GM12878 (cell line): ENCODE data around the gene TREH. TPM values are rescaled to one million over a fixed set of nuclear protein-coding genes. Genes with fewer than 3 reads are reported as not detected.

Source experiments
- ATAC-seq: fragments of 200-7000 bp; cut with Tn5 transposase; 3 replicates; pipeline ENCODE4 v1.9.1; 2020; ENCODE audit warnings: mild to moderate bottlenecking, moderate library complexity
- BruUV-seq: library from RNA; stranded (reverse); fragments of 400-500 nt; replicated peaks from 2 replicates; lab custom pipeline; 2021; lab: Mats Ljungman, UMichigan
- CTCF ChIA-PET: fragments of 300-600 bp; sonication (Branson Sonifier 250); formaldehyde crosslinking; extraction: SDS; loops from one replicate; lab custom pipeline; 2021; ENCODE audit warnings: inconsistent platforms; lab: Yijun Ruan, JAX
- POLR2A ChIA-PET: fragments of 350-600 bp; formaldehyde crosslinking; extraction: SDS; loops from one replicate; lab custom pipeline; 2021; ENCODE audit warnings: inconsistent platforms; lab: Charles Lee
- RAD21 ChIA-PET: fragments of 300-600 bp; sonication (Branson Sonifier 250); formaldehyde crosslinking; loops from one replicate; lab custom pipeline; 2023; ENCODE audit warnings: antibody characterized with exemption; ENCODE audit not compliant: unreplicated experiment; lab: Charles Lee
- SMC1A ChIA-PET: fragments of 300-600 bp; sonication (Branson Sonifier 250); formaldehyde crosslinking; loops from one replicate; lab custom pipeline; 2023; ENCODE audit not compliant: unreplicated experiment, uncharacterized antibody; lab: Charles Lee
- DNase-seq: peaks from one replicate; pipeline ENCODE4 v3.0.0-alpha.2; 2011; ENCODE audit warnings: low read depth, low spot score
- FAIRE-seq: peaks from 3 replicates; lab custom pipeline; 2011; peaks lifted over from hg19 to GRCh38; lab: Jason Lieb, UNC
- H2AFZ ChIP-seq: 2 replicates; pipeline ENCODE4 v1.6.0; 2011; ENCODE audit warnings: low read depth, low read length, control low read depth; ENCODE audit not compliant: control insufficient read depth
- H3K27ac ChIP-seq: 2 replicates; pipeline ENCODE4 v1.5.1; 2011; ENCODE audit warnings: control low read depth; ENCODE audit not compliant: control insufficient read depth, insufficient read depth
- H3K27me3 ChIP-seq, 2 experiments: replicated peaks in 1 of 2; 2 replicates each; pipeline versions ENCODE4 v1.6.0 to v1.6.1; 2011; ENCODE audit warnings: low read length in 1 of 2; ENCODE audit not compliant: control insufficient read depth in 2 of 2, insufficient read depth in 2 of 2
- H3K36me3 ChIP-seq, 2 experiments: 2 replicates each; pipeline ENCODE4 v1.5.1; 2011; ENCODE audit warnings: low read length in 1 of 2; ENCODE audit not compliant: control insufficient read depth in 2 of 2, insufficient read depth in 2 of 2
- H3K4me1 ChIP-seq: 2 replicates; pipeline ENCODE4 v1.6.1; 2011; ENCODE audit warnings: mild to moderate bottlenecking, low read length, moderate library complexity, mixed read lengths; ENCODE audit not compliant: control insufficient read depth, insufficient read depth
- H3K4me2 ChIP-seq: 2 replicates; pipeline ENCODE4 v1.6.0; 2011; ENCODE audit warnings: control low read depth; ENCODE audit not compliant: control insufficient read depth, insufficient read depth
- H3K4me3 ChIP-seq: fragments of 200-600 bp; sonication (generic); 2 replicates; pipeline ENCODE4 v1.5.1; 2016
- H3K79me2 ChIP-seq: 2 replicates; pipeline ENCODE4 v1.6.0; 2011; ENCODE audit warnings: low read length; ENCODE audit not compliant: control insufficient read depth, insufficient read depth
- H3K9ac ChIP-seq: 2 replicates; pipeline ENCODE4 v1.8.0; 2011; ENCODE audit warnings: low read length, control low read depth, mixed read lengths; ENCODE audit not compliant: control insufficient read depth, insufficient read depth
- H3K9me3 ChIP-seq: replicated peaks from 3 replicates; pipeline ENCODE4 v1.5.1; 2011; ENCODE audit warnings: mild to moderate bottlenecking, low read length; ENCODE audit not compliant: control insufficient read depth, insufficient read depth
- H4K20me1 ChIP-seq: 2 replicates; pipeline ENCODE4 v1.6.0; 2011; ENCODE audit not compliant: control insufficient read depth, insufficient read depth
- MTA2 ChIP-seq: fragments of 450-650 bp; IDR thresholded peaks from 2 replicates; pipeline ENCODE4 v1.6.1; 2016; ENCODE audit warnings: low read depth, mild to moderate bottlenecking, moderate library complexity
- PML ChIP-seq: IDR thresholded peaks from 2 replicates; pipeline ENCODE4 v1.6.1; 2012; ENCODE audit warnings: low read length, inconsistent platforms
- SPI1 ChIP-seq: IDR thresholded peaks from 2 replicates; pipeline ENCODE4 v1.6.1; 2011; ENCODE audit warnings: low read depth, mild to moderate bottlenecking, low read length, moderate library complexity, borderline replicate concordance; ENCODE audit not compliant: insufficient read depth
- TAF1 ChIP-seq: IDR thresholded peaks from 2 replicates; pipeline ENCODE4 v1.6.1; 2011; ENCODE audit warnings: mild to moderate bottlenecking, low read depth, low read length, borderline replicate concordance
- WGBS: methylation state at CpG from one replicate; pipeline ENCODE4 v1.1.6; 2016; ENCODE audit warnings: low lambda C conversion rate; ENCODE audit not compliant: insufficient replicate concordance, insufficient coverage; ENCODE audit errors: missing lambda C conversion rate; 5-methylcytosine and 5-hydroxymethylcytosine counted together
- in situ Hi-C: fragments of 300-500 bp; cut with MboI; formaldehyde crosslinking; loops from 9 replicates; pipeline ENCODE4 v1.14.3; 2018; ENCODE audit warnings: mixed read lengths
- intact Hi-C: fragments of 100-400 bp; cut with micrococcal nuclease; formaldehyde crosslinking; loops from one replicate; pipeline ENCODE4 v1.14.2; 2022; ENCODE audit not compliant: unreplicated experiment
- polyA plus RNA-seq, 11 experiments: library from polyadenylated mRNA; depleted of rRNA in 4 of 11; unstranded in 6 of 11; stranded (reverse) in 5 of 11; fragments of >200 nt; fragmentation: Nextera tagmentation in 4 of 11; fragmentation: Illumina TruSeq in 1 of 11; extraction: Ambion mirVana in 4 of 11; extraction: Trizol in 1 of 11; gene quantifications; 1 replicate in 1 of 11; 2 replicates in 10 of 11; pipeline versions ENCODE4 v1.2.1 to v1.2.3, GENCODE V29; 2011 to 2016; ENCODE audit warnings: inconsistent platforms in 2 of 11, missing spikeins in 2 of 11, low read depth in 1 of 11
- total RNA-seq, 4 experiments: library from RNA; depleted of rRNA in 3 of 4; stranded (reverse); fragments of >200 nt in 3 of 4; fragmentation: Illumina TruSeq in 1 of 4; extraction: Trizol in 1 of 4; gene quantifications; 2 replicates each; pipeline versions ENCODE4 v1.2.1 to v1.2.3, GENCODE V29; 2013 to 2021
- TF ChIP-seq, protein P1 (sequence below): fragments of 450-650 bp; IDR thresholded peaks from 2 replicates; pipeline ENCODE4 v1.6.1; 2016; ENCODE audit warnings: mild to moderate bottlenecking, moderate library complexity, borderline replicate concordance
- TF ChIP-seq, protein P2 (sequence below): IDR thresholded peaks from 2 replicates; pipeline ENCODE4 v1.6.1; 2012; ENCODE audit warnings: low read depth, low read length, improper control_type of control experiment
- TF ChIP-seq, protein P3 (sequence below): fragments of 450-650 bp; IDR thresholded peaks from 2 replicates; pipeline ENCODE4 v1.6.1; 2016; ENCODE audit warnings: mild to moderate bottlenecking

The TREH gene
- total and polyA plus RNA-seq, 10 of the 15 experiments (the other 5 are each of a cell fraction or from before 2014, with no cell fraction given): not detected

DNA sequence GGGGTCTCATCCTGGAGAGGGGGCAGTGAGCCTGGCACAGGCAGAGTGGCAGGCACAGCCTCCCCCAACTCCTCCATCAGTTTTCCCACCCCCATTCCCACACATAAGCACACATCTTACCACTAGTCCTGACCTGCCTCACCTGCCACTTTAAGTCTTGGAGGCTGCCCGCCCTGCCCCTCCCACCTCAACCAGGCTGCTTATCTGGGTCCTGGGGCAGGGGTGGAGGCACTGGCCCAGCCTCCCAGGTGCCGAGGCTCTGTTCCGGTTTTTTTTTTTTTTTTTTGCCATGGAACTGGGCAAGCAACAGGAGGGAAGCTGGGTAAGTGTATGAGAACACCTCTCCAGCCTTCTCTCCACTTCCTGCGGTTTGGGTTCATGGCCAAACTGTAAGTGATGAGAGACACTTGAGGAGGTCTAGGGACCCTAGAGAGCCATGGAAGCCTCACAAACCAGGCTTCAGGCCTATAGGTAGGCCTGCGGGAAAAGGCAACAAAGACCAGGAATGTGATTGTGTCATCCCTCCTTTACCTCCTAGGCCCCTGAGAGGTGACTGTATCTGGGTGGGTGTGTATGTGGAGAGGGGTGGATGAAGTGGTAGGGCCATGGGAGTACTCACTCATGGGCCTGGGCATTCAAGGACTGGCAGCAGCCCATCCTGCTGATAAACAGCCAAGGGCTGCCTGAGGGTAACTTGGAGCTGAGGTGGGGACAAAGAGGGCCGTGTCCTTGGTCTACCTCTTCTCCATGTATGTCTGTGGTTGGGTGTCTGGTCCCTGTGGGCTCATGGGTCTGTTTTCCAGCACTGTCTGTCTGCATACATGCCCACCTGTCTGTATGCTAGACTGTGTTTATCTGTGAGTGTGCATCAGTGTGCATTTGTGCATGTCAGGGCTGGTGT is 49.4 kb downstream of the TREH start:
- RAD21 ChIA-PET: no interaction called here
- H3K9ac ChIP-seq: no peak overlapping the region
- intact Hi-C loops (no loop called here), in situ Hi-C loops (no loop called here)
- 32% methylated on average over 6 of the region's 6 CpGs for WGBS
- CTCF ChIA-PET: interaction anchor here (0.6 to 1.3 kb wide), 2 partner anchors 21 to 652 kb away, joined by 3 to 4 read pairs; no protein-coding TSS in a partner anchor
- POLR2A ChIA-PET: no interaction called here
- ATAC-seq: no peak
- H3K4me1 ChIP-seq: no peaks in the 10 kb centered on the region
- H3K27me3 ChIP-seq: peaks cover 0 to 8% of the 10 kb centered on the region in 2 experiments; a peak in 2 of 4 replicates
- H3K9me3 ChIP-seq: no peaks in the 10 kb centered on the region
- SMC1A ChIA-PET: no interaction called here
- no TSS peak for BruUV-seq
- no peak overlapping the region for H3K4me3 ChIP-seq
- H3K36me3 ChIP-seq: no peaks in the 10 kb centered on the region
- H3K79me2 ChIP-seq: no peaks in the 10 kb centered on the region
- no peaks in the 10 kb centered on the region for H4K20me1 ChIP-seq
- no peak overlapping the region for H3K4me2 ChIP-seq
- no peak overlapping the region for H3K27ac ChIP-seq
- H2AFZ ChIP-seq: no peak overlapping the region
- TF ChIP-seq SPI1 (no peak), MTA2 (no peak), TAF1 (no peak), PML (no peak)
- TF ChIP-seq, protein P1, sequence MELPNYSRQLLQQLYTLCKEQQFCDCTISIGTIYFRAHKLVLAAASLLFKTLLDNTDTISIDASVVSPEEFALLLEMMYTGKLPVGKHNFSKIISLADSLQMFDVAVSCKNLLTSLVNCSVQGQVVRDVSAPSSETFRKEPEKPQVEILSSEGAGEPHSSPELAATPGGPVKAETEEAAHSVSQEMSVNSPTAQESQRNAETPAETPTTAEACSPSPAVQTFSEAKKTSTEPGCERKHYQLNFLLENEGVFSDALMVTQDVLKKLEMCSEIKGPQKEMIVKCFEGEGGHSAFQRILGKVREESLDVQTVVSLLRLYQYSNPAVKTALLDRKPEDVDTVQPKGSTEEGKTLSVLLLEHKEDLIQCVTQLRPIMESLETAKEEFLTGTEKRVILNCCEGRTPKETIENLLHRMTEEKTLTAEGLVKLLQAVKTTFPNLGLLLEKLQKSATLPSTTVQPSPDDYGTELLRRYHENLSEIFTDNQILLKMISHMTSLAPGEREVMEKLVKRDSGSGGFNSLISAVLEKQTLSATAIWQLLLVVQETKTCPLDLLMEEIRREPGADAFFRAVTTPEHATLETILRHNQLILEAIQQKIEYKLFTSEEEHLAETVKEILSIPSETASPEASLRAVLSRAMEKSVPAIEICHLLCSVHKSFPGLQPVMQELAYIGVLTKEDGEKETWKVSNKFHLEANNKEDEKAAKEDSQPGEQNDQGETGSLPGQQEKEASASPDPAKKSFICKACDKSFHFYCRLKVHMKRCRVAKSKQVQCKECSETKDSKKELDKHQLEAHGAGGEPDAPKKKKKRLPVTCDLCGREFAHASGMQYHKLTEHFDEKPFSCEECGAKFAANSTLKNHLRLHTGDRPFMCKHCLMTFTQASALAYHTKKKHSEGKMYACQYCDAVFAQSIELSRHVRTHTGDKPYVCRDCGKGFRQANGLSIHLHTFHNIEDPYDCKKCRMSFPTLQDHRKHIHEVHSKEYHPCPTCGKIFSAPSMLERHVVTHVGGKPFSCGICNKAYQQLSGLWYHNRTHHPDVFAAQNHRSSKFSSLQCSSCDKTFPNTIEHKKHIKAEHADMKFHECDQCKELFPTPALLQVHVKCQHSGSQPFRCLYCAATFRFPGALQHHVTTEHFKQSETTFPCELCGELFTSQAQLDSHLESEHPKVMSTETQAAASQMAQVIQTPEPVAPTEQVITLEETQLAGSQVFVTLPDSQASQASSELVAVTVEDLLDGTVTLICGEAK: no peak
- TF ChIP-seq, protein P2, sequence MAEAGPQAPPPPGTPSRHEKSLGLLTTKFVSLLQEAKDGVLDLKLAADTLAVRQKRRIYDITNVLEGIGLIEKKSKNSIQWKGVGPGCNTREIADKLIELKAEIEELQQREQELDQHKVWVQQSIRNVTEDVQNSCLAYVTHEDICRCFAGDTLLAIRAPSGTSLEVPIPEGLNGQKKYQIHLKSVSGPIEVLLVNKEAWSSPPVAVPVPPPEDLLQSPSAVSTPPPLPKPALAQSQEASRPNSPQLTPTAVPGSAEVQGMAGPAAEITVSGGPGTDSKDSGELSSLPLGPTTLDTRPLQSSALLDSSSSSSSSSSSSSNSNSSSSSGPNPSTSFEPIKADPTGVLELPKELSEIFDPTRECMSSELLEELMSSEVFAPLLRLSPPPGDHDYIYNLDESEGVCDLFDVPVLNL: no peak
- TF ChIP-seq, protein P3, sequence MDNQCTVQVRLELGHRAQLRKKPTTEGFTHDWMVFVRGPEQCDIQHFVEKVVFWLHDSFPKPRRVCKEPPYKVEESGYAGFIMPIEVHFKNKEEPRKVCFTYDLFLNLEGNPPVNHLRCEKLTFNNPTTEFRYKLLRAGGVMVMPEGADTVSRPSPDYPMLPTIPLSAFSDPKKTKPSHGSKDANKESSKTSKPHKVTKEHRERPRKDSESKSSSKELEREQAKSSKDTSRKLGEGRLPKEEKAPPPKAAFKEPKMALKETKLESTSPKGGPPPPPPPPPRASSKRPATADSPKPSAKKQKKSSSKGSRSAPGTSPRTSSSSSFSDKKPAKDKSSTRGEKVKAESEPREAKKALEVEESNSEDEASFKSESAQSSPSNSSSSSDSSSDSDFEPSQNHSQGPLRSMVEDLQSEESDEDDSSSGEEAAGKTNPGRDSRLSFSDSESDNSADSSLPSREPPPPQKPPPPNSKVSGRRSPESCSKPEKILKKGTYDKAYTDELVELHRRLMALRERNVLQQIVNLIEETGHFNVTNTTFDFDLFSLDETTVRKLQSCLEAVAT: no peak
- TF ChIP-seq, all 136 proteins: peak for 0
- DNase-seq (no peak), FAIRE-seq (no peak)
